SJCRH30 (cell line): Measurements from ENCODE around the gene LDLRAD4. TPM values are rescaled to one million over a fixed set of nuclear protein-coding genes. Genes with fewer than 3 reads are reported as not detected.

Experiments used
- DNase-seq, 2 experiments: peaks; one replicate each; pipeline ENCODE4 v3.0.0-alpha.2; 2015 to 2020
- H3K27ac ChIP-seq: fragments of 250-450 bp; sonication (Bioruptor Pico); 2 replicates; pipeline ENCODE4 v1.5.1; 2020; ENCODE audit warnings: mild to moderate bottlenecking, moderate library complexity
- H3K27me3 ChIP-seq: fragments of 250-450 bp; sonication (Bioruptor Pico); 2 replicates; pipeline ENCODE4 v1.5.1; 2020; ENCODE audit warnings: mild to moderate bottlenecking, moderate library complexity
- H3K36me3 ChIP-seq: fragments of 250-450 bp; sonication (Bioruptor Pico); 2 replicates; pipeline ENCODE4 v1.5.1; 2020; ENCODE audit warnings: mild to moderate bottlenecking, moderate library complexity
- H3K4me1 ChIP-seq: fragments of 250-450 bp; sonication (Bioruptor Pico); 2 replicates; pipeline ENCODE4 v1.5.1; 2020; ENCODE audit warnings: mild to moderate bottlenecking, moderate library complexity
- H3K4me3 ChIP-seq: fragments of 250-450 bp; sonication (Bioruptor Pico); 2 replicates; pipeline ENCODE4 v1.5.1; 2020; ENCODE audit warnings: mild to moderate bottlenecking, moderate library complexity
- H3K9me3 ChIP-seq: fragments of 250-450 bp; sonication (Bioruptor Pico); replicated peaks from 2 replicates; pipeline ENCODE4 v1.5.1; 2020; ENCODE audit warnings: mild to moderate bottlenecking, moderate library complexity
- total RNA-seq: library from RNA; depleted of rRNA; stranded (reverse); fragments of >200 nt; shearing (Covaris generic); gene quantifications from 2 replicates; pipeline ENCODE4 v1.2.3, GENCODE V29; 2014

LDLRAD4 gene
- total RNA-seq, 1 experiment from 2014 or later = 0.26 TPM

DNA sequence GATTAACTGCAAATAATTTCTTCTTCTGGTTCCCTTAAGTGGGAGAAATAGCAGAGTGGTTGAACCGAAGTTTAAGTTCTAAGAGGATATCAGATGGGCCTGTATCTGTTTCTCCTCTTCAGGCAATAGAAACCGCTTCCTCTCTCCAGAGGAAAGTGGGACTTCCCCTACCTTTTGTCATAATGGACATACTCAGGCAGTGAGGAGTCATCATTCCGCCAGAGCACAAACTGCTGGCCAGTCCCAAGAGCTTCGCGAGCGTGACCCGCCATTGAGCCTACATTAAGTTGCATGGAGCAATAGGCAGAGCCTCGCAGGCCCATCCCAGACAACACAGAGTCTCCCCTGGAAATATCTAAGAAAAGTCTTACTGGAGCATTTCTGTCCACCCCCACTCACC lies 158.9 kb downstream of the LDLRAD4 start:
- H3K27ac ChIP-seq = no peak overlapping the region
- H3K4me1 ChIP-seq = no peaks in the 10 kb centered on the region
- H3K36me3 ChIP-seq = no peaks in the 10 kb centered on the region
- DNase-seq = no peak
- H3K4me3 ChIP-seq = no peak overlapping the region
- no peaks in the 10 kb centered on the region for H3K9me3 ChIP-seq
- H3K27me3 ChIP-seq = no peaks in the 10 kb centered on the region

DNA sequence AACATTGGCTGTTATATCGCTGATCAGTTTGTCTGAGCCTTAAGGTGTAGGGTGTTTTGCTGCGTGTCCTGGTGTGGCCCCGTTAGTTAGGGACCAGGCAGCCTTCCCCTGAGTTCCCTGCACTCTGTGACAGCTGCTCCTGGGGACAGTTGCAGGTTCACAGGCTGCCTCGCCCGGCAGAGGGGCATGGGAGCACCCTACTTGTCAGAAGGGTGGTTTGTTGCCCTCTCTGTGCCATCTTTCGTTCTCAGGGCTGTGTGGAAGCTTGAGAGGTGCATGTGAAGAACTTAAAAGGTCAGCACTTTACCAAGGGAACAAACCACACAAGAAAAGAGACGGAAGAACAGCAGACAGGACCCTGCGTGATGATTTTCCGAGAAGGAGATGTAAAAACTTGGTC lies 159.6 kb downstream of the LDLRAD4 start:
- Histone ChIP-seq H3K27me3 (no peaks in the 10 kb centered on the region), H3K4me1 (no peaks in the 10 kb centered on the region), H3K27ac (no peak overlapping the region), H3K9me3 (no peaks in the 10 kb centered on the region), H3K36me3 (no peaks in the 10 kb centered on the region), H3K4me3 (no peak overlapping the region)
- no peak for DNase-seq

- no peak overlapping the region for H3K27ac ChIP-seq
- no peak for DNase-seq
- H3K36me3 ChIP-seq = no peaks in the 10 kb centered on the region
- H3K27me3 ChIP-seq = no peaks in the 10 kb centered on the region
- no peaks in the 10 kb centered on the region for H3K9me3 ChIP-seq
- no peak overlapping the region for H3K4me3 ChIP-seq
- no peaks in the 10 kb centered on the region for H3K4me1 ChIP-seq
These were observed 160.7 kb downstream of the LDLRAD4 start for GRCh38 chr18:13379062-13379865.

DNA sequence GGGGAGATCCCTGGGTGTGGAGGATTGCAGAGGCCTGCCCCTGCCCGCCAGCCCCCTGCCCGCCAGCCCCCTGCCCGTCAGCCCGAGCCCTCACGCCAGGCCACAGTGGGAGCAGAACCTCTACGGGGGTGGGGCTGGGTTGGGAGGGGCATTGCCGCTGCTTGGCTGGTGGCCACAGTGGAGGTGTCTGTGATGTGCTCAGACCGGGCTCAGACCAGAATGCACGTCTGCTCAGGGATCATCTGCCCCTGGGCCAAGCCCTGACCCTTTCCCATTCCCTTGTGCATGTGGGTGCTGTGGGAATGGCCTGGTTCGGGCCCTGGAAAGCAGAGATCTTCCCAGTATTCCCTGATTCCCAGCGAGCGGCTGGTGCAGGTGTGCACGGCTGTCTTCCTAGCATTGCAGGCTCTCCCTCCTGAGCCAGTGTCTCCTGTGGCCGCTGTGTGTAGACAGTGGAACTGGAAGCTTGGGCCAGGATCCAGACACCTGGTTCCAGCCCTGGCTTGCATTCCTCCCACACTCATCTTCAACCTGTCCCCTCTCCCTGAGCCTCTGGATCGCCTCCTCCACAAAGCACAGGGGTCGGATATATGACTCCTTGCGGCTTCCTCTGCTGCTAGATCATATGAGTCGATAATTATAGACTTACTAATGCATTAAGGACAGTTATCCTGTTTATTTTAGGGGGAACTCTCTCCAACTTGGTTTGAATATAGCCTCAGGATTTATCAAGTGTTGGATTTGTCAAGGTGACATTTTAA lies 161.6 kb downstream of the LDLRAD4 start:
- Histone ChIP-seq H3K9me3 (no peaks in the 10 kb centered on the region), H3K27me3 (no peaks in the 10 kb centered on the region), H3K27ac (no peak overlapping the region), H3K4me3 (no peak overlapping the region), H3K4me1 (no peaks in the 10 kb centered on the region), H3K36me3 (no peaks in the 10 kb centered on the region)
- no peak for DNase-seq

GRCh38 chr18:13380691-13381070 lies 162.1 kb downstream of the LDLRAD4 start:
- Histone ChIP-seq H3K27me3 (no peaks in the 10 kb centered on the region), H3K27ac (no peak overlapping the region), H3K36me3 (no peaks in the 10 kb centered on the region), H3K9me3 (no peaks in the 10 kb centered on the region), H3K4me3 (no peak overlapping the region), H3K4me1 (no peaks in the 10 kb centered on the region)
- DNase-seq = no peak

GRCh38 chr18:13381331-13381730 lies 162.8 kb downstream of the LDLRAD4 start:
- Histone ChIP-seq H3K27ac (no peak overlapping the region), H3K4me3 (no peak overlapping the region), H3K36me3 (no peaks in the 10 kb centered on the region), H3K27me3 (no peaks in the 10 kb centered on the region), H3K4me1 (no peaks in the 10 kb centered on the region), H3K9me3 (no peaks in the 10 kb centered on the region)
- DNase-seq = no peak

DNA sequence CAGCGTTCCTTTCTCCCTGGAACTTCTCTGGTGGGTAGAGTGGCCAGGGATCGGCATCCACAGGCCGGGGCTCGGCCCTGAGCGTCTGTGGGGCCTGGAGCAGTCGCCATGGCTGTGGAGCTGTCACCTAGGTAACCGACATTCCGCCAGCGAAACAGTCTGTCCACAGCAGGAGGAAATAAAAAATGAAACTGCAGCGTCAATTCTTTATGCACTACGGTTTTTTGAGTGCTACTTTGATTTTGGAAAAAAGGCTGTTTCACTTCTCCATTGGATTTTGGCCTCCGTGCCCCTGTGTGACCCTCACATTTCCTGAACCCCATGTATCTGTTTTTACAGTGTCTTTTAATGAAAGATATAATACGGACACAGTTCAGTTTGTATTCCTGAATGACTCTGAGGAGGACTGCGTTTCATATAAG lies 163.4 kb downstream of the LDLRAD4 start:
- no peak overlapping the region for H3K4me3 ChIP-seq
- DNase-seq = no peak
- no peaks in the 10 kb centered on the region for H3K9me3 ChIP-seq
- no peaks in the 10 kb centered on the region for H3K27me3 ChIP-seq
- no peaks in the 10 kb centered on the region for H3K36me3 ChIP-seq
- H3K4me1 ChIP-seq = no peaks in the 10 kb centered on the region
- H3K27ac ChIP-seq = no peak overlapping the region

GRCh38 chr18:13382366-13382953 lies 163.9 kb downstream of the LDLRAD4 start:
- H3K4me3 ChIP-seq = no peak overlapping the region
- H3K27me3 ChIP-seq = no peaks in the 10 kb centered on the region
- H3K9me3 ChIP-seq = no peaks in the 10 kb centered on the region
- no peaks in the 10 kb centered on the region for H3K36me3 ChIP-seq
- no peaks in the 10 kb centered on the region for H3K4me1 ChIP-seq
- DNase-seq = no peak
- H3K27ac ChIP-seq = no peak overlapping the region

- Histone ChIP-seq H3K27me3 (no peaks in the 10 kb centered on the region), H3K9me3 (no peaks in the 10 kb centered on the region), H3K27ac (no peak overlapping the region), H3K4me3 (no peak overlapping the region), H3K36me3 (no peaks in the 10 kb centered on the region), H3K4me1 (no peaks in the 10 kb centered on the region)
- no peak for DNase-seq
These were observed 164.6 kb downstream of the LDLRAD4 start for GRCh38 chr18:13382954-13383827.

DNA sequence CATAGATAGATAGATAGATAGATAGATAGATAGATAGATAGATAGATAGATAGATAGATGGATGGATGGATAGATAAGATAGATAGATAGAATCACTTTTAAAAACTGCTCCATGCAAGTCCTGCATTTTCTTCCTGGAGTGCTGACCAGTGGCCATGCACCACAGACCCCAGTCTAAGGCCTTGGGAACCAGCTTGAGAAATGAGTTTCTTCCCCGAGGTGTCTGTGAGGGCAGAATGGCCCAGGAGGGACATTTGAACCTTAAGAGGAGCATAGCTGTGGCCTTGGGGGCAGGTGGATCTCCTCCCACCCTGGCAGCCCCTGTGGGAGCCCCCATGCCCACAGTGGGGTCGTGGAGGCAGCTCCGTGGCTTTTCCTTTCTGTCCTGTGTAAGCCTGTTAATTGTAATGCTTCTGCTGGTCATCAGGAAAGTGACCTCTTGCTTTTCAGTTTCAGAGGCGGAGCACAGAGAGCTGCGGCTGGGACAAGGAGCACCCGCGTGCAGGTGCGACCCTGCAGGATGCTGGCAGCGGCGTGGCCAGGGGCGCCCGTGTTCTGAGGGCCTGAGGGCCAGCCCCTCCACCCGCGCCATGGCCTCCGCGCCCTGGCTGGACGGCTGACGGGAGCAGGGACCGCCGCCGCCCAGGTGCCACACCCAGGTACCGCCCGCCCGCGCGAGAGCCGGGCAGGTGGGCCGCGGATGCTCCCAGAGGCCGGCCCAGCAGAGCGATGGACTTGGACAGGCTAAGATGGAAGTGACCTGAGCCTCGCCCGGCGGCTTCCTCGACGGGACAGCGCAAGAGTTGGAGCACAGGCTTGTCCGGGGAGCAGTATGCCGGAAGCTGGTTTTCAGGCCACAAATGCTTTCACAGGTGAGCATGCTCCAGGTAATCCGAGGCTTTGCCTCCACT lies 168.6 kb downstream of the LDLRAD4 start:
- no peaks in the 10 kb centered on the region for H3K27me3 ChIP-seq
- no peaks in the 10 kb centered on the region for H3K9me3 ChIP-seq
- H3K27ac ChIP-seq = no peak overlapping the region
- H3K4me3 ChIP-seq = no peak overlapping the region
- no peaks in the 10 kb centered on the region for H3K4me1 ChIP-seq
- DNase-seq = no peak
- no peaks in the 10 kb centered on the region for H3K36me3 ChIP-seq

GRCh38 chr18:13387855-13388548 lies 169.4 kb downstream of the LDLRAD4 start:
- Histone ChIP-seq H3K4me1 (no peaks in the 10 kb centered on the region), H3K36me3 (no peaks in the 10 kb centered on the region), H3K9me3 (no peaks in the 10 kb centered on the region), H3K27me3 (no peaks in the 10 kb centered on the region), H3K4me3 (no peak overlapping the region), H3K27ac (no peak overlapping the region)
- DNase-seq = no peak

DNA sequence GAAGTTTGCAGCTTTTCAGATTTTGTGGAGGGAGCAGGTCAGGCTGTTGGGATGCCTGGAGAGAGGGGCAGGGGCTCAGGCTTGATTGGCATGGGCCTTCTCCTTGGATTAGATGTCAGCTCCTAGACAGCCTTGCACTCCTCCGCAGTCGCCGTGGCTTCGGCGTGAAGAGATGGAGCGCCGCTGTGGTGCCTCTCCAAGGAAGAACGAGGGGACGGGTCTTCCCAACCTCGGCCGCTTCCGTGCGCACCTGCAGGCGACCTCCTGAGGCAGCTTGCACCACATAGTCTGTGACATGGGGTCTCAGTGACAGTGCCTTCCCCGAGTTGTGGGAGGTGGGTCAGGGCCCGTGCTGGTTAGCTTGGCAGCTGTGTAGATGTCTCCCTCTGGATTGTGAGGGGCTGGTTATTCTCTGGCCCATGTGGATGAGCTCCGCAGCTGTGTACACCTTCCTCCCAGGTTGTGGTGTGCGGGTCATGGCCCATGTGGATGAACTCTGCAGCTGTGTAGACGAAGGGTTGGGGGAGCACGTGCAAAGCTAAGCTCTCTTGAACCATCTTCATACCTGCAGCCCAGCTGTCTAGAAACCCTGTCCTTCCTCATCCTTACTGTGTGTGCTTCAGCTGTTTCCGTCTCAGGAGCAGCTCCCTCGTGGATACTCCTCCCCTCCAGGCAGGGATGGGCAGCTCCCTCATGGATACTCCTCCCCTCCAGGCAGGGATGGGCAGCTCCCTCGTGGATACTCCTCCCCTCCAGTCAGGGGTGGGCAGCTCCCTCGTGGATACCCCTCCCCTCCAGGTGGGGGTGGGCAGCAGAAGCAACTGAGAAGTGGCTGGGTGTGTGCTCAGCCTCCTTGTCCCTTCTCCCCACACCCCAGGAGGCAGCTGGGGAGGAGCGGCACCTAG lies 170.3 kb downstream of the LDLRAD4 start:
- H3K36me3 ChIP-seq = no peaks in the 10 kb centered on the region
- DNase-seq = no peak
- no peaks in the 10 kb centered on the region for H3K4me1 ChIP-seq
- H3K27me3 ChIP-seq = no peaks in the 10 kb centered on the region
- H3K9me3 ChIP-seq = no peaks in the 10 kb centered on the region
- H3K4me3 ChIP-seq = no peak overlapping the region
- H3K27ac ChIP-seq = no peak overlapping the region
